GM12865 (cell line): ENCODE measurements around the gene CPNE8.

Experiments used
- DNase-seq: peaks from one replicate; pipeline ENCODE4 v3.0.0; 2010; ENCODE audit warnings: low read depth
- H3K4me3 ChIP-seq: 2 replicates; pipeline ENCODE4 v1.5.1; 2011; ENCODE audit warnings: mild to moderate bottlenecking, low read depth, low read length, control low read depth
- CTCF ChIP-seq: IDR thresholded peaks from 2 replicates; pipeline ENCODE4 v1.5.1; 2011; ENCODE audit warnings: low read length, control low read depth, low read depth, inconsistent platforms; ENCODE audit not compliant: insufficient read depth; ENCODE audit errors: missing control alignments

CPNE8 gene

GRCh38 chr12:38895446-38895845, 9.9 kb downstream of the CPNE8 start:
- no peak for TF ChIP-seq CTCF

GRCh38 chr12:38892976-38893375, 12.4 kb downstream of the CPNE8 start:
- no peak overlapping the region for H3K4me3 ChIP-seq

More at GRCh38 chr12:38895446-38895845, 9.9 kb downstream of the CPNE8 start:
- no peak overlapping the region for H3K4me3 ChIP-seq
- DNase-seq, result no peak

GRCh38 chr12:38892087-38892786, 13.2 kb downstream of the CPNE8 start:
- peak; percentile 43 for DNase-seq
- no peak overlapping the region; the same call in 1 of the 2 replicates for H3K4me3 ChIP-seq
- no peak for TF ChIP-seq CTCF

More at GRCh38 chr12:38892976-38893375, 12.4 kb downstream of the CPNE8 start:
- no peak for TF ChIP-seq CTCF
- no peak for DNase-seq

- H3K4me3 ChIP-seq, result no peak overlapping the region
- no peak for DNase-seq
- no peak for TF ChIP-seq CTCF
Measured at GRCh38 chr12:38890102-38890855, 15.1 kb downstream of the CPNE8 start.

- H3K4me3 ChIP-seq, result no peak overlapping the region
- no peak for TF ChIP-seq CTCF
- no peak for DNase-seq
Measured at GRCh38 chr12:38889297-38889815, 16.0 kb downstream of the CPNE8 start.

GRCh38 chr12:38887770-38888169, 17.6 kb downstream of the CPNE8 start:
- no peak for TF ChIP-seq CTCF
- no peak for DNase-seq

More at GRCh38 chr12:38887770-38888169, 17.6 kb downstream of the CPNE8 start:
- no peak overlapping the region for H3K4me3 ChIP-seq
